Adrenal gland (tissue), 12 donors: ENCODE data around the gene YTHDF1. TPM values are rescaled to one million over a fixed set of nuclear protein-coding genes. Genes with fewer than 3 reads are reported as not detected.

Source experiments
- DNase-seq, 7 donors: peaks; one replicate each; pipeline ENCODE4 v3.0.0-alpha.2; 2019 to 2020
- H3K27ac ChIP-seq, 5 donors: fragments of 200-600 bp; sonication (generic) in 4 of 5; 1 replicate in 3 of 5; 2 replicates in 2 of 5; pipeline versions ENCODE4 v1.5.1 to v1.8.0; 2016 to 2020; ENCODE audit warnings: mild to moderate bottlenecking in 1 of 5
- H3K27me3 ChIP-seq: fragments of 200-600 bp; 2 replicates; pipeline ENCODE4 v1.8.0; 2021
- H3K36me3 ChIP-seq, 2 donors: fragments of 200-600 bp; replicated peaks in 1 of 2; 1 replicate in 1 of 2; 2 replicates in 1 of 2; pipeline versions ENCODE4 v1.5.1 to v1.8.0; 2018 to 2022
- H3K4me1 ChIP-seq, 2 donors: fragments of 200-600 bp; replicated peaks in 1 of 2; 1 replicate in 1 of 2; 2 replicates in 1 of 2; pipeline versions ENCODE4 v1.5.1 to v1.8.0; 2018 to 2021
- H3K4me3 ChIP-seq, 4 donors: fragments of 200-600 bp; sonication (generic) in 3 of 4; one replicate each; pipeline ENCODE4 v1.5.1; 2016 to 2018
- H3K9me3 ChIP-seq, 3 donors: fragments of 200-600 bp; sonication (generic) in 1 of 3; replicated peaks in 1 of 3; 1 replicate in 2 of 3; 2 replicates in 1 of 3; pipeline versions ENCODE4 v1.5.1 to v1.8.0; 2016 to 2021
- POLR2A ChIP-seq, 2 donors: fragments of 450-650 bp; IDR thresholded peaks; one replicate each; pipeline ENCODE4 v1.6.1; 2017; ENCODE audit warnings: antibody characterized with exemption in 2 of 2, mild to moderate bottlenecking in 2 of 2, moderate library complexity in 1 of 2
- WGBS, 4 donors: extraction: QIAGEN DNeasy Blood & Tissue Kit in 2 of 4; methylation state at CpG; one replicate each; pipeline versions ENCODE4 v1.1.5 to v1.1.7; 2013 to 2017; 5-methylcytosine and 5-hydroxymethylcytosine counted together
- intact Hi-C, 2 donors: fragments of 100-400 bp; cut with DNase I; formaldehyde crosslinking; loops; one replicate each; pipeline versions ENCODE4 v1.14.1 to v1.15.0; 2022 to 2023
- polyA plus RNA-seq, 3 donors: library from polyadenylated mRNA; stranded (reverse); fragments of 200-250 nt in 2 of 3; fragments of 350-450 nt in 1 of 3; fragmentation: Illumina TruSeq in 1 of 3; extraction: RNeasy Lipid Tissue Mini Kit (QIAGEN cat#74804) in 1 of 3; gene quantifications; one replicate each; pipeline ENCODE4 v1.2.3, GENCODE V29; 2013 to 2014
- total RNA-seq, 9 donors: library from RNA; depleted of rRNA in 4 of 9; stranded (reverse); fragments of >200 nt in 4 of 9; fragments of 120-200 nt in 1 of 9; fragmentation: NEBNext Ultra II Directional in 1 of 9; extraction: Animal tissue kit (Norgen Biotek cat#: 25700) in 1 of 9; gene quantifications; one replicate each; pipeline versions ENCODE4 v1.1.0 to v1.2.4, GENCODE V29; 2013 to 2023
- TF ChIP-seq, protein P1 (sequence below), 6 experiments: fragments of 450-650 bp in 4 of 6; fragments of 200-600 bp in 2 of 6; sonication (generic) in 1 of 6; IDR thresholded peaks; 1 replicate in 5 of 6; 2 replicates in 1 of 6; pipeline versions ENCODE4 v1.5.1 to v1.8.0; 2016 to 2021; ENCODE audit warnings: antibody characterized with exemption in 6 of 6, mild to moderate bottlenecking in 2 of 6, moderate library complexity in 1 of 6
- donor health status: healthy with polysubstance abuse.
- donor health status: Bipolar disorder and iron deficiency.
- donor health status: DM: yes; HTN: yes; CAD: no.
- donor health status: DM: no; HTN: no; CAD: no.
- donor health status: DM: no; HTN: no; CAD: no.
- donor health status: DM: yes; HTN: yes; CAD: no.

The YTHDF1 gene
- total and polyA plus RNA-seq, 12 donors = 18.1 to 41.9 (median 32.5) TPM

GRCh38 chr20:63212393-63212730, 3.6 kb downstream of the YTHDF1 start:
- no peak for TF ChIP-seq POLR2A (IDR thresholded peaks at IDR 0.05)
- TF ChIP-seq, protein P1, sequence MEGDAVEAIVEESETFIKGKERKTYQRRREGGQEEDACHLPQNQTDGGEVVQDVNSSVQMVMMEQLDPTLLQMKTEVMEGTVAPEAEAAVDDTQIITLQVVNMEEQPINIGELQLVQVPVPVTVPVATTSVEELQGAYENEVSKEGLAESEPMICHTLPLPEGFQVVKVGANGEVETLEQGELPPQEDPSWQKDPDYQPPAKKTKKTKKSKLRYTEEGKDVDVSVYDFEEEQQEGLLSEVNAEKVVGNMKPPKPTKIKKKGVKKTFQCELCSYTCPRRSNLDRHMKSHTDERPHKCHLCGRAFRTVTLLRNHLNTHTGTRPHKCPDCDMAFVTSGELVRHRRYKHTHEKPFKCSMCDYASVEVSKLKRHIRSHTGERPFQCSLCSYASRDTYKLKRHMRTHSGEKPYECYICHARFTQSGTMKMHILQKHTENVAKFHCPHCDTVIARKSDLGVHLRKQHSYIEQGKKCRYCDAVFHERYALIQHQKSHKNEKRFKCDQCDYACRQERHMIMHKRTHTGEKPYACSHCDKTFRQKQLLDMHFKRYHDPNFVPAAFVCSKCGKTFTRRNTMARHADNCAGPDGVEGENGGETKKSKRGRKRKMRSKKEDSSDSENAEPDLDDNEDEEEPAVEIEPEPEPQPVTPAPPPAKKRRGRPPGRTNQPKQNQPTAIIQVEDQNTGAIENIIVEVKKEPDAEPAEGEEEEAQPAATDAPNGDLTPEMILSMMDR (IDR thresholded peaks at IDR 0.05) = no peak
- intact Hi-C loops = no loop called here
- H3K4me3 ChIP-seq = no peak overlapping the region
- H3K36me3 ChIP-seq = peaks cover 0 to 64% of the 10 kb centered on the region in 2 donors
- no peaks in the 10 kb centered on the region for H3K9me3 ChIP-seq
- no peak overlapping the region for H3K27ac ChIP-seq
- peaks cover 6 to 36% of the 10 kb centered on the region in 2 donors for H3K4me1 ChIP-seq
- H3K27me3 ChIP-seq = no peaks in the 10 kb centered on the region
- WGBS, 4 donors = 73 to 76% (median 75%) methylated on average over 5 of the region's 5 CpGs
- no peak for DNase-seq

DNA sequence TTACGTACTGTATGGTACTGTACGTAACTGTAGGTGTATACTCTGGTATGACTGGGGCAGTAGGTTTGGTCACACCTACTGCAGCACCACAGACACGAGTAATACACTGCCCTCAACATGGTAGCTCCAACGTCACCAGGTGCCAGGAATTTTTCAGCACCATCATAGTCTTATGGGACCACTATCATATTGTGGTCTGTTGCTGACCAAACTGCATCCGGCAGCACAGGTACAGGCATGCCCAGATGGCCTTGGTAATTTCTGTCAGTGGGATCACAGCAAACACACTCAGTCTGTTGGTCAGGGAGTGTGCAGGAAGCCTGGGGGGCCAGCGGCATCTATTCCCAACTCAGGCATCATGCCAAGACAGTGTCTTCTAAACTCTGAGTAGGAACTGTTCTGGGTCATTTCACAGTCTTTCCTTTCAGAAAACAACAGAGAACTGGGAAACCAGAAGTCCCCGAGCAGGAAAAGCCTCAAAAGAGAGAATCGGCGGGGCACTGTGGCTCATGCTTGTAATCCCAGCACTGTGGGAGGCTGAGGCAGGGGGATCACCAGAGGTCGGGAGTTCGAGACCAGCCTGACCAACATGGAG, 5.8 kb downstream of the YTHDF1 start:
- Histone ChIP-seq H3K36me3 (peaks cover 0 to 71% of the 10 kb centered on the region in 2 donors), H3K9me3 (no peaks in the 10 kb centered on the region), H3K4me3 (no peak overlapping the region), H3K27ac (no peak overlapping the region), H3K4me1 (peaks cover 11 to 43% of the 10 kb centered on the region in 2 donors), H3K27me3 (no peaks in the 10 kb centered on the region)
- DNase-seq = no peak
- TF ChIP-seq, protein P1 (IDR thresholded peaks at IDR 0.05) = no peak
- TF ChIP-seq POLR2A (IDR thresholded peaks at IDR 0.05) = no peak
- WGBS, 4 donors = 70 to 88% (median 85%) methylated on average over 11 of the region's 11 CpGs
- intact Hi-C loops = no loop called here

DNA sequence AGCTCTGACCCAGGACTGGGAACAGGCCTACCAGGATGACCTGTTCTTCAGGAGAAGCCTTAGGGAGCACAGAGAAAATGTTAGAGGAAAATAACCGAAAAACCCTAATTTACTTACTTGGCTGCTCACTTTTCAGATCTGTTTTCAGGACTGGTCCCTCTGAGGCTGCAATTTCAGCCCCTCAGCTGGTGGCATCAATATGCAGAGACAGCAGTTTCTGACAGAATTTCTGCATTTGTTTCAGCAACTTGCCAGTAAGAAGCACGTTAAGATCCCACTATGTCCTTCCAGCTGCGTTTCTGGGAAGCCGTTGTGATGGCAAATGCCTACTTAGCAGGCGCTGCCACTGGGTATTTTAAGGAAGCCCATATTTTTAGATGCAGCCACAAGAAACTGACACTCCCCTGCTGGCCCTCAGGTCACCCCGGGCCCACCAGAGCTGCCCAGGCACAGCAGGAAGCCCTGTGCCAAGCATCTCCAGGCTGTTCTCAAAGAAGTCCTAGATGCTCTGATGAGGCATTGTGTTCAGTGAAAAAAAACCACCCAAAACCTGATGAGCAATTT, 7.5 kb downstream of the YTHDF1 start:
- no peaks in the 10 kb centered on the region for H3K9me3 ChIP-seq
- TF ChIP-seq POLR2A (IDR thresholded peaks at IDR 0.05) = no peak
- TF ChIP-seq, protein P1 (IDR thresholded peaks at IDR 0.05) = no peak
- H3K27ac ChIP-seq = no peak overlapping the region
- H3K36me3 ChIP-seq = peaks cover 0 to 76% of the 10 kb centered on the region in 2 donors
- intact Hi-C loops = no loop called here
- peaks cover 6 to 32% of the 10 kb centered on the region in 2 donors for H3K4me1 ChIP-seq
- no peaks in the 10 kb centered on the region for H3K27me3 ChIP-seq
- H3K4me3 ChIP-seq = no peak overlapping the region
- 79 to 89% (median 85%) methylated on average over 5 to 6 of the region's 6 CpGs for WGBS, 4 donors
- peak in 1 of 7 donors; percentile 8 for DNase-seq

- no peaks in the 10 kb centered on the region for H3K27me3 ChIP-seq
- intact Hi-C loops = no loop called here
- peaks cover 0 to 76% of the 10 kb centered on the region in 2 donors for H3K36me3 ChIP-seq
- TF ChIP-seq POLR2A (IDR thresholded peaks at IDR 0.05) = peak in 1 of 2 donors; percentile 34
- TF ChIP-seq, protein P1 (IDR thresholded peaks at IDR 0.05) = no peak
- peak in 6 of 7 donors; percentile 63 to 88 (median 82) for DNase-seq
- WGBS, 4 donors = 37 to 48% (median 47%) methylated on average over 7 to 11 of the region's 11 CpGs
- H3K4me3 ChIP-seq = no peak overlapping the region
- H3K4me1 ChIP-seq = peaks cover 6 to 24% of the 10 kb centered on the region in 2 donors
- peak overlapping the region in 3 of 5 donors; percentile 21 to 79 (median 38) for H3K27ac ChIP-seq
- H3K9me3 ChIP-seq = no peaks in the 10 kb centered on the region
Measured at GRCh38 chr20:63206878-63207277, 9.1 kb downstream of the YTHDF1 start.
